GM19193 (cell line): ENCODE results near the gene MYB.

Experiments used
- POLR2A ChIP-seq: IDR thresholded peaks from 4 replicates; pipeline ENCODE4 v1.6.1; 2011; ENCODE audit not compliant: insufficient read depth, insufficient read length; ENCODE audit errors: extremely low read depth

The MYB gene

GRCh38 chr6:135161411-135162395 is 19.4 kb upstream of the MYB start:
- TF ChIP-seq POLR2A = no peak

- TF ChIP-seq POLR2A = no peak
These were observed 18.2 kb upstream of the MYB start for GRCh38 chr6:135162678-135163439.

GRCh38 chr6:135163440-135163738 is 17.7 kb upstream of the MYB start:
- TF ChIP-seq POLR2A = no peak

DNA sequence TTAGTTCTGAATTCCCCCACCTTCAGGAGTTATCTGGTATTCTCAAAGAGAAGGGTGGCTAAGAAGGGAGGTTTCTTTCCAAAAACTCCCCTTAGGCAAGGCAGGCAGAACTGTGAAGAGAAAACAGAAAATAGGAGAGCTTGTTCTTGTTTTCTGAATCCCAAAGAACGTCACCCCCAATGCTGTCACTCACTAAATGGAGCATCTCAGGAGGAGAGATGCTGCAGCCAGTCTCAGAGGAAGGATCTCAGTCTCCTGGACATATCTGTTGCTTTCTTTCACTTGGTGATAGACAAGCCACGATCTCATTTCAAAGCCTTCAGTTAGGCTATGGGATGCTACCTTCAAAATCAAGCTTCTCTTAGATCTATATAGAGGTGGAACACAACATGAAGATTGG is 16.1 kb upstream of the MYB start:
- TF ChIP-seq POLR2A = no peak

- no peak for TF ChIP-seq POLR2A
These were observed 14.6 kb upstream of the MYB start for GRCh38 chr6:135166515-135166914.

GRCh38 chr6:135167617-135168016 is 13.5 kb upstream of the MYB start:
- no peak for TF ChIP-seq POLR2A

- TF ChIP-seq POLR2A = no peak
These were observed 12.3 kb upstream of the MYB start for GRCh38 chr6:135168766-135169165.

GRCh38 chr6:135170238-135170637 is 10.9 kb upstream of the MYB start:
- no peak for TF ChIP-seq POLR2A

GRCh38 chr6:135170849-135171248 is 10.3 kb upstream of the MYB start:
- no peak for TF ChIP-seq POLR2A

- TF ChIP-seq POLR2A = no peak
These were observed 7.7 kb upstream of the MYB start for GRCh38 chr6:135173242-135173988.

DNA sequence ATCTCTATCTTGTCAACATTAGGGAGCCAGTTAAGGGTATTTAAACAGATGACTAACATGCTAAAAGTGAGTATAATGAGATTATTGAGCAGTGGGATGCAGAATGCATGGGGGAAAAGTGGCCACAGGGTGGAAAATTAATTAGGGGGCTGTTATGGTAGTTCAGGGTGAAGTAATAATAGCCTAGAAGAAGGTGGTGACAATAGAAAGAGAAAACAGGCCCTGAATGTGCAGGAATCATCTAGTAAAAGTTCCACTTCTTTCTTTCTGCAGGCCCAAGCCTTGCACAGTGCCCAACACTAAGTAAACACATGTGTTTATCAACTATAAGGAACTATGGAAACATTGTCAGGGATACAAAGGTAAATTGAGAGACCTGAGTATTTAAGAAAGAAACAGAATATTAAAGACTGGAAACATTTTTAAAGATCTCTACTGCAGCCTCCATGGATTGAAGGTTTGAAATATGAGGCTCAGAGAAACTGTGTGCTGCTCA is 7.1 kb upstream of the MYB start:
- TF ChIP-seq POLR2A = no peak

- TF ChIP-seq POLR2A = no peak
These were observed 5.0 kb upstream of the MYB start for GRCh38 chr6:135176058-135176457.

DNA sequence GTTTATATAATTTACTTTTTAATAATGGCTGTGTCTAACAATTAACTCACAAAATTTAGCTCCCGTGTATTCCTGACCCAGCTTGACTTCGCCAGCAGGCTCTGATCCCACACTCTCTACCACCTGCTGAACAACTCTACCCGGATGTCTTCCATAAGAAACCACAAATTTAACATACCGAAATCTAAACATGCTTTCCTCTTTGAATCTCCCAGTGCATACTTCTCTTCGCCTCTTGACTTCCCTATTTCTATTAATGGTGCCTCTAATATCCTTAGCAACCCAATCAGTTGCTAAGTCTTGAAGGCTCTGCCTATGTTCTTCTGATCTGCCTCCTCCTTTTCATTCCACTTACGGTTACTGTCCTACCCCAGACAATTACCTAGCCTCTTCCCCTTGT is 4.6 kb upstream of the MYB start:
- TF ChIP-seq POLR2A = no peak

DNA sequence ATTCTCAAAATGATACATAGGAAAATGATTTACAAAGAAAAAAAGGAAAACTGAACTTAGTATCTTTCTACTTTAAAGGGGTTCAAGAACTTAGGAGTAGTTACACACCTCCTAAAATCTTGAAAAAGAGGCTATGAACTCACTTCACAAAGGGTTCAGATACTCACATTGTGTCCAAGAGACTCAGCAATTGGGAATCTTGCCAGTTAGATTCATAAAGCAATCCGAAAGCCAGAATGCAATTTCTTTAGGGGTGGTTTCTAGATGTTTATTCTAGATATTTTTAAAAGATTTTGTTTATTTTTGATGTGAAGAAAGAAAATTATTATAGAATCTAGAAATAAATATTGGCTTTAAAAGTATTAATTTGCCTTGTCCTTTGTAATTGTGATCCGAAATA is 1.7 kb upstream of the MYB start:
- TF ChIP-seq POLR2A = no peak

GRCh38 chr6:135179920-135180541 is 1.1 kb upstream of the MYB start:
- TF ChIP-seq POLR2A = no peak
